Suppressor macrophage treated with lipopolysaccharide for 4 hours (primary cell): Measurements from ENCODE around the gene TOR4A.
A peak's percentile ranks its signal among the peaks of the same experiment; 100 is the strongest.

ENCODE experiments used
- DNase-seq: peaks from one replicate; pipeline ENCODE4 v3.0.0-alpha.2; 2020

The TOR4A gene

DNA sequence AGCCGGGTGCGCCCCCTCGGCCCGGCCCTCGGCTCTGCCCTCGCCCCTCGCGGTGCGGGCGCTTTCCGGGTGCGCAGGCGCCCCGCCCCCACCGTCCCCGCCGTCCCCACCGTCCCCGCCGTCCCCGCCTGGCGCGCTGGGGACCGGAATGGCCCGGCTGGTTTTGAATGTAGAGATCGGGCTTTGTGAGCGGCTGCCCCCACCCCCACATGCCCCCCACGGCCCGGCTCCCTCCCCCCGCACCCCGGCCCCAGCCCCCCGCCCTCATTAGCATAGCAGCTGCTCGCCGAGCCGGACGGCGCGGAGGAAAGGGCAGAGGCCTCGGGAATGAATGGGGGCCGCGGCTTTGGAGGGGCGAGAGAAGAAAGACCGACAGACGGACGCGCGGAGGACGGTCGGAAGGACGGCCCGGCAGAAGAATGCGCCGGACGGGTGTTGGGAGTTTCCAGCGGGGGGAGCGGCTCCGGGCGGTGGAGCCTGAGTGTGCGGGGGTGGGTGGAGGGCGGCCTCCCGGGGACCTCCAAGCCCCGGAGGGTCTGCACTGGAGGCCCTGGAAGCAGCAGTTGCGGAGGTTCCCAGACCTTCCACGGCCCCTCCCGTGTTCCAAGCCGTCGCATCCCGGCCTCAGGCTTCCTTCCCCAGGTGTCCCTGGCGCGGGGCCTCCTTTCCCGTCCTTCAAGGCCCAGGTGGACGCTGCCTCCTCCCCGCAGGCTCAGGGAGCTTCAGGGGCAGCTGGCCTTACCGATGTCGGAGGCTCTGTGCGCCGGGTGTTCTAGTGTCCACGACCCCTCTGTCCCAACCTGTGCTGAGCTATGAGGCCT lies 18.5 kb downstream of the TOR4A start:
- DNase-seq, result no peak

DNA sequence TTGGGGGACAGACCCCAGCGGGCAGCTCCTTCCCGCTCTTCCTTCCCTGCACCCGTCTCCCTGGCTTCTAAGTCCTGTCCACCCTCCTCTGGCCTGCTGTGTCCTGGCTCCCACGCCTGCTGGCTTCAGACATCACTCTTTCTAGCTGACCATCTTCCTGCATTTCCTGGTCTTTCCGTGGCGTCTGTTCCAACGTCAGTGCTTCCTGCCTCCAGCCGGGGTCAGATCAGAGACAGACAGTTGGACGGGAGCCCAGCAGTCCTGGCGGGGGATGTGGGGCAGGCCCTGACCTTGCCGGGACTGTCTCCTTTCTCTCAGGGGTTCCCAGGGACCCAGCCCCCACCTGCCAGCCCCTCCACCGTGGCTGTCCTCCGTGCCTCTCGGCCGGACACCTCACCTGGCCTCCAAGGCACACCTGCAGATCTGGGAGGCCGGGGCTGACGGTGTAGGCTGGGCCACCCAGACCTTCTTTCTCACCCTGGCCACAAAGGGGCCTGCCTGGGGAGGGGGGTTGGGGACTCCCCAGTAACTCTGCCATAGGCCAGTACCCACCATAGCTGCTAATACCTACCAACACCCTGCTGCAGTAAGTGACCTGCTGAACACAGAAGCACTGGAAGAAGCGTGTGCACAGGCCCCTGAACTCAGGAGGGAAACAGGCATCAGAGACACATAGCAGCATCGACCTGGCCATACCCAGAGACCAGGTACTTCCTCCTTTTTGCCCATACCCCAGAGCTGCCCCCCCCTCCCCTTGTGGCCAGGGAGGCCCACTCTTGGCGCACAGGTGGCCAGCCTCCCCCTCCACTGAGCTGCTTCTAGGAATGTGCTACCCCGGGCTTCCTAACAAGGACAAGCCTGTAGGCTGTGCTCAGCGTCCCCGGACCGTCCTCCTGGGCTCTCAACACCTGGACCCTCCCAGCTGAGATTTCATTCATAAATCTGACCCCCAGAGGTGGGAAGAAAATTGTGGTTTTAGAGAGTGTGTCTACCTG lies 19.4 kb downstream of the TOR4A start:
- DNase-seq, result no peak

DNA sequence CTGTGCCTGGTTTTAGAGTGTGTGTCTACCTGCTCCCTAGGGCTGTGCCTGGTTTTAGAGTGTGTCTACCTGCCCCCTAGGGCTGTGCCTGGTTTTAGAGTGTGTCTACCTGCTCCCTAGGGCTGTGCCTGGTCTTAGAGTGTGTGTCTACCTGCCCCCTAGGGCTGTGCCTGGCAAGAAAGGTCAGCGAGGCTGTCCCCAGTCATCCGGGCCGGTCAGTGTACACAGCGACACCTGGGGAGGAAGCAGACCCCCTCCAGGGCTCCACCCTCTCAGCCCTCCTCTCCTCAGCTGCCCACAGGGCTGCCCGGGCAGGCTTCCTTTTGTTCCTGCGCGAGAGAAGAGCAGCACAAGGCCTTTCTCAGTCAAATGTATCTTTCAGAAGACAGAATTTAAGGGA lies 20.4 kb downstream of the TOR4A start:
- no peak for DNase-seq

DNA sequence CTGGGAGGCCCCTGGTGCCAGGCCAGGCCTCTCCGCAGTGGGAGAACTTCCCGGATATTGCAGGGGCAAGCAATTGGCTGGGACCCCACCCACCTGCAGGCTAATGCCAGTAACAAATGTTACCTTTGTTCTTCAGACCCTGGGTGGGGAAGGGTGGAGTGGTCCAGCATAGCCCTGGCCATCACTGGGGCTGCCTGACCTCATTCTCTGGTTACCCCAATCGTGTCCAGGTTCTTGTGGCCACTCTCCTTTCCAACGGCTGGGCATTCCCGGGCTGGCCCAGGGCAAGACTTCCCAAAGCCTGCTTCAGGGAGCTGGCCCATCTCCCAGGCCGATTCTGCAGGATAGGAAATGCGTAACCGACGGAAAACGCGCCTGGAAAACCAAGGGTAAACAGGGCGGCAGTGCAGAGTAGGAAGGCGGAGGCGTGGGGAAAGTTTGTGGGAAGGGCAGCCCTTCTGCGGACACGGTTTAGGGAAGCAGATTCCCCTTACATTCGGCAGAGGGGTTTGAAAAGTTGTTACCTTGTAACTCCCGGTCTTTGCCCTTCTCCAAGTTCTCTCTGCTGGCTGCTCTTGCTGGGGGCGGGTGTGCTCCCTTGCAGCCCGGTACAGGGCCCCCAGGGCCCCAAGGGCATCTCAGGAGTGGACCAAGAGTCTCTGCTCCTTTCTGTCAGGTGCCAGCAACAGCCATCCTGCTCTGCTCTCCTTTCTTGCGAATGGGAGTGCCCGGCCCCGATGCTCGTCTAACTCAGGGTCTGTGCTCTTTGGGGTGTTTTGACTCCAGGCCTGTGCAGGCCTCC lies 21.1 kb downstream of the TOR4A start:
- no peak for DNase-seq

DNA sequence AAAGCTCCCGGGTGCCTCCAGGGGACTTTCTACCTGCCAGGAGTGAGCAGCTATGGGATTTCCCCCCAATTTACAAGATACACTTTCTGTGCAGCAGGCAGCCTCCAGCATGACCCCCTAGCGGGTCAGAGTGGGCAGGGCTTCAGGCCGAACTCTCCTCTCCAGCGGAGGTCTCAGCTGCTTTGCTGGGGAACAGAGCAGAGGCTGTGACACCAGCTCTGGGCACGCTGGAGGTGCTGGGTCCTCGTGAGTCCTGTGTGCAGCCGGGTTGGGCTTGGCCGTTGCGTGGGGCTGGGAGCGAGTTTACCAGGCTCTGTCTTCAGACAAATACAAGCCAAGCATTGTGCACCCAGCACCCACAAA lies 21.7 kb downstream of the TOR4A start:
- DNase-seq, result no peak

DNA sequence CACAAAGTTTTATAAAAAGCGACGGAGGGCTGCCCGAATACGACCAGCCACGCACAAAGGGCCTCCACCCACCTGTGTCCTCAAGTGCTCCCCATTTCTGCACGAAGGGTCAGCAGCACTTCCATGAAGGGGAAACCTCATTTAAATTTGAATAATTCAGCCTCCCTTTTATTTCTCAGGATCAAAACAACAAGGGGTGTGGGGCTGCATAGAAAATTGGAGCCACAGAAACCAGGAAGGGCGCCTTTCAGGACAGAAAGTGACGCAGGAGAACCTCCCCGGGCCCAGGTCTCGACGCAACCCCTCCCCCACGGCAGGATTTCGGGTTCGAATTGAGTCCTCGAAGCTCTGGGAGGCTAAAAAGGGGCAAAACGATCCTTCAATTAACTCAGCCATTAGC lies 22.4 kb downstream of the TOR4A start:
- DNase-seq, result no peak

DNA sequence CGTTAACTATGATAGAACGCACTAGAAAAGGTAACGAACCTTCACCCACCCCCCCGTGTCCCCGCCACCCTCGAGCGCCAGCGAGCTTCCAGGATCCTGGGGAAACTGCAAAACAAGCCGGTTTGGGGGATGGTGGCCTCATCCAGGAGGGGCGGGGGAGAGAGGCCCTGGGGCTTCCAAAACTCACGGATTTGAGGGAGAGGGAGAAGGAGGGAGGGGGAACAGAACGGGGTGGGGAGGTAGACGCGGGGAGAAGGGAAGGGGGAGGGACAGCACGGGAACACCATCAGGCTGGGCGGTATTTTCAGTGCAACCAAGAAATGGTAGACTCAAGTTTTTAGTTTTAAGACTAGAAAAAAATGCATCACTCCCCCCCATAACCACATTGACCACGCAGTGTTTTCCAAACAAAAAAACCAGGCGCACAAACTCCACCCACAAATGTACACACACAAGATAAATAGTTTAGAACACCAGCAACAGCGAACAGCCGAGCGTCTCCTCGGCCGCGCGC lies 23.1 kb downstream of the TOR4A start:
- no peak for DNase-seq

DNA sequence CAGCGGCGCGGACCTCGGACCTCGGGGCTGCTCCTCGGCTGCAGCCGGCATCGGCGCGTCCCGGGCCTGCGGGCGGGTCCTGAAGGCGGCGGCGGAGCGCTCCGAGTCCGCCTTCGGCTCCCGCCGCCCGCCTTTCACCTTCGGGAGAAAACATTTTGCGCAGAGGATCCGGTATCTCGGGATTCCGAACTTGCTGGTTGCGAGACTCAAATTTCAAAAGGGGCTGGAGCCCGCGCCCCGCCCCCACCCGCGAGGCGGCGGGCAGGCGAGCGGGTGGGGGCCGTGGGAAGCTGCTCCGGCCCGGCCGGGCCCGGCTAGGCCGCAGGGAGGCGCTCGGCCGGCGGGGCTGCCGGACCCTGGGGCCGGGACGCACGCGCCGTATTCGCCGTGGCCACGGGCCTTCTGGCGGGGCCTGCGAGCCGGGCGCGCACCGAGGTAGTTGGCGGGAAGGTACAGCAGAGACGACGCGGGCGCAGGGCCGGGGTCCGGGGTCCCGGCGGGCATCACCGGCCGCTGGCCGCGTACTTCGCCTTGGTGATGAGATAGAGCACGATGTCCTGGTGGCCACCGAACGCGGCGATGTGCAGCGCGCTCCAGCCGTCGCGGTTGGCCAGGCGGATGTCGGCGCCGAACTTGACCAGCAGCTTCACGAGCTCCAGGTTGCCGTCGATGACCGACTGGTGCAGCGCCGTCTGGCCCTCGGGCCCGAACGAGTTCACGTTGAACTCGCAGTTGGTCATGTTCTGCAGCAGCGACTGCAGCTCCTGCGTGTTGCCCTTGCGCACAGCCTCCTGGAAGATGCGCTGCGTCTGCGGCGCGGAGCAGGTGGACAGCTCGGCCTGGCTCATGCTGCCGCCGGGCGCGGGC lies 23.8 kb downstream of the TOR4A start:
- DNase-seq, result peak; percentile 37

DNA sequence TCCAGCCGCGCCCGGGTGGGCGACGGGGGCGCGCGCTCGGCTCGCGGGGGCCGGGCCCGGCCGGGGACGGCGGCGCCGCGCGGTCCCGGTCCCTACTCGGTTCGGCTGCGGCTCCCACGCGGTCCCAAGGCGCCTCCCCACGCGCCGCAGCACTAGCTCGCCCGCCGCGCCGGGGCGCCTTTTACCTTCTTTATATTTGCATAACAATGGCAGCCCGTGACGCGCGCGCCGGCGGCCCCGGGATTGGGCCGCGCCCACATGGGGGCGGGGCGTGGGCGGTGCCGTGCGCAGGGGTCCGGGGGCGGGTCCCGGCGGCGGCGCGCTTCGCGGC lies 24.6 kb downstream of the TOR4A start, which contains the start of gene NRARP:
Gene NRARP (minus strand): TSS at position 154 of the 331 bp plus-strand sequence. CDS start 343 bp downstream, outside the sequence.
- peak; percentile 94 for DNase-seq

DNA sequence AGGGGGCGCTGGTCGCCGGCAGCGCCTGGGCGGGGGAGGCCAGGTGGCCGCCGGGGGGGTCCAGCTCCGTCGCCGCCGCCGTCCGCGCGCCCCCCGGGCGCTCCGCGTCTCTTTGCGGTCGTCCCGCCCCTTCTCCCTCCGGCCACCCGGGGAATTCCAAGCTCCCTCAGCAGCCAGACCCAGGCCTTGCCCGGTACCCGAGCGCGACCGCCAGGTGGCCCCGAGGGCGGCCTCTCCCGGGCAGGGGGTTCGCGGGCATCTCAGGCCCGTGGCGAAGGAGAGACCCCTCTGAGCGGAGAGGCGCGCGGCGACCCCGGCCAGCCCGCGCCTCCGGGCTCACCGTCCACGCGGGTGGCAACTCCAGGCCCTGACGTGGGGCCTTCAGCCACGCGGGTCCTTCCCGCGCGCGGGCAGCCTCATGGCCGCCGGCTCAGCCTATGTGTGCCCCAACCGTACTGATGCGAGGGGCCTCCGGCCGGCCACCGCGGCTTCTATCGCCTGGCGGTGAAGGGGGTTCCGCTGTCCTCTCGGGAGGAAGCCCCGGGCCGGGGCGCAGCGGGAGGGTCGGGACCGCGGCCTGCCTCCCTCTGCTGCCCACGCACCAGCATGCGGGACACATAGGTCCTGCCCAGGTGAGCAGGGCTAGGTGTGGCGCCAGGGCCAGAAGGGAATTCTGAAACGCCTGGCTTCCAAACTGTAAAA lies 25.1 kb downstream of the TOR4A start:
- no peak for DNase-seq

DNA sequence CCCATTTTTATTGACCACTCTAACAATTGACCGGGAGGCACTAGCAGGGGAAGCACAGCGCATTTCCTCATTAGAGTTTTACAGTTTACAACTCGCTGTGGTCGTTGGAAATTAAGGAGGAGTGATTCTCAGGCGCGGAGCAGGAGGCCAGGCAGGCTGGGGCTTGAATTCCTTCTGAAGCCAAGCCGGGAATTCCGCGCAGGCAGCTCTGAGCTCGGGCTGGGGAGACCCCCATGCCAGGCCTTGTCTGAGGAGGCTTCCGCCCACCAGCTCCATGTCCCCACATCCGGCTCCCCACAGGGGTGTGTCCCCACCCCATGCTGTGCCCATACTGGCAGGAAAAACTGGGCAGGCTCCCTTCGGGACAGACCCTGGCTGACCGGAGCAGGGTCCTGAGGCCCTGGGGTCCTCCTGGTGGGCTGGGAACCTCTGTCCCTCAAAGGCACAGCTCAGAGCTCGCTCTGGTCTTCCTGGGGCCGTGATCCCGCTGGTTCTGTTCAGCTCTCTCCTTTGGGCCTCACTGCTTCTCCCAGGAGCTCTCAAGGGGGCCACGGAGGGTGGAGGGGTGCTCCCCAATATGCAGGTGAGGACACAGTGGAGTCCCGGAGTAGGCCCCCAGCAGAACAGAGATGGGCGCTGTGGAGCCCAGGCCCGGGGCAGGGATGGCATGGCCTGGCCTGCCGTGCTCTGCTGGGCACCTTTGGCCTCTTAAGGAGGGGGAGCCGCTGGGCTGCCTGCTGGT lies 25.8 kb downstream of the TOR4A start:
- DNase-seq, result no peak

DNA sequence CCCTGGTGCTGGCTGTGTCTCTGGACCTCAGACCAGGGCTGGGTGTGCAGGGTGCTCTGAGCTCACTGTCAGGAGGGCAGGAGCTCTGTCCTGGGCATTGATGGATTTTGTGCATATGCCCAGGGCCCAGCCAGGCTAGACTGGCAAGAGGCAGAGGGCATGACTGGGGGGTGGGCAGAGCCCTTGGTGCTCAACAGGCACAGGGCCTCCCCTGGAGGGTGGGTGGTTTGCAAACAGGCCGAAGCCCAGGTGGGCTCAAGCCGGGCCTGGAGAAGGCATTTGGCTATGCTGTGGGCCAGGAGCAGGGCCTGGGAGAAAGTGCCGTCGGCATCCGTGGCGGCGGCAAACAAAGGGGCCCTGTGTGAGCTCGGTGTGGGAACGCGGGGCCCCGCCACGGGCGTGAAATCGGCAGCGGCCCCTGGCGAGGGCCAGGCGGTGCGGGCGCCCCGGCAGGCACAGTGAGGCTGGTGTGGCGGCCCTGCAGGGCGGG lies 26.4 kb downstream of the TOR4A start:
- no peak for DNase-seq

DNA sequence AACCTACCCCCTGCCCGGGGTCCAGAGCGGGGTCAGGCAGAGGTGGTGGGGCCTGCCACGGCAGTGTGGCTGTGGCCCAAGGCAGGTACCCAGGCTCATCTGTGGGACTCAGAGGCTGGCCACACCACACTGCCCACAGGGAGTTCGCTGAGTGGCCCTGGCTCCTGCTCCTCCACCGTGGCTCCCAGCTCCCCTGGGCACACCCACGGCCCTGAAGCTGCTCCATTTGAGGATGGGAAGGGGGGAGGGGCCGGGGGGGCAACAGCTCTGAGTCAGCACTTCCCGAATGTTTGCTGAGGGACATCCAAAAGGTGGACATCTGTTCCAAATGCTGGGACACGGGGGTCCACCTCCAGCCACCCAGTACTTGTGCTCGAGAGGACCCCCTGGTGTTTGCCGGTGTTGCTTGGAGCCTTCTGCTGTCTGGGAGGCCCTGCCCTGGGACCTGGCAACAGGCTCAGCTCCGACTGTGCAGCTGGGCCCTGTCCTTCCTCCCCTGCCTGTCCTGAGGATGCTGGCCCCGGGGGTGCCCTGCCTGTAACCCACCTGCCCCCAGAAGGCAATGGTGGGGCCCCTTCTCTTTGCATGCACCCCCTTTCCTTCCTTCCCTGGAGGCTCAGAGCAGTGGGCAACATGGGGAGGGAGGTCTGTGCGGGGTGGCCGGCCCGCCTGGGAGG lies 27.0 kb downstream of the TOR4A start:
- no peak for DNase-seq

DNA sequence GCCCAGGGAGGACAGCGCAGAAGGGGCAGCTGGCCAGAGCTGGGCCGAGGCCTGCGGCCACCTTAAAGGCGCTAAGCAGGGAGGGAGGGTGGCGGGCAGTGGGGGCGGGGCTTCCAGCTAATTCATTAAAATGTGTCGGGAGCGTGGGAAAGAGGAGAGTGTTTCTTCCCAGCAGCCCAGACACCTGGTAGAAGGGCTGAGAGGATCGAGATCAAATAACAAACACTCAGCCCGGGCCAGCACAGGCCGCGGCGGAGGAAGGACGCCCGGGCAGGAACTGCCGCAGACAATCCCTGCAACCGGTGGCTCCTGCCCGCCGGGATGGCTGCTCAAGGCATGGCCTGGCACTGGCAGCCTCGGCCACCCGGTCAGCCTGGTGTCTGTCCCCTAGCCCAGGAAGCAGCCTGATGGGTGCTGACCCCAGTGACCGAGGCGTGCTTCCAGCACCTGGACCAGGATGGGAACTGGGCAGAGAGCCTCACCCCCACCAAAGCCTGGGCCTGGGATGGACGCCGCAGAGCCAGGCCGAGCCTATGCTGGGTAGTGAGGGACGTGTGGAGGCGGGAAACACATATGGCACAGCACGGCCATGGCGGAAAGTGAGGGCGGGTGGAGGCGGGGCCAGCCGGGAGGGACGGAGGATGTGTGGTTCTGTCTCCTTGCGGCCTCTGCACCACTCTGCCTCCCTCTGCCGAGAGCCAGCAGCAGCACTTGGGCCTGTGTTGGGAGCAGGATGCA lies 27.7 kb downstream of the TOR4A start:
- DNase-seq, result peak; percentile 50

DNA sequence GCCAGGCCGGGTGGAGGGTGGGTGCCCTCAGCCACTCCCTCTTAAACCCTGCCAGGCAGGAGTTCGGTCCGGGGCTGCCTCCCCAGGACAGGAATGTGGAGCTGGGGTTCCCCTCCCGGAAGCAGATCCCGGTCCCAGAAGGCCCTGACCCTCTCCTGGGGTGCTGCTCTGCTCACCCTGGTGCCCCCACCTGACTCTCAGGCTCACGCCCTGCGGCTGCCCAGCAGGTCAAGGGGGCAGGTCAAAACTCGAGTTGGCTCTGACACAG lies 28.2 kb downstream of the TOR4A start:
- no peak for DNase-seq

DNA sequence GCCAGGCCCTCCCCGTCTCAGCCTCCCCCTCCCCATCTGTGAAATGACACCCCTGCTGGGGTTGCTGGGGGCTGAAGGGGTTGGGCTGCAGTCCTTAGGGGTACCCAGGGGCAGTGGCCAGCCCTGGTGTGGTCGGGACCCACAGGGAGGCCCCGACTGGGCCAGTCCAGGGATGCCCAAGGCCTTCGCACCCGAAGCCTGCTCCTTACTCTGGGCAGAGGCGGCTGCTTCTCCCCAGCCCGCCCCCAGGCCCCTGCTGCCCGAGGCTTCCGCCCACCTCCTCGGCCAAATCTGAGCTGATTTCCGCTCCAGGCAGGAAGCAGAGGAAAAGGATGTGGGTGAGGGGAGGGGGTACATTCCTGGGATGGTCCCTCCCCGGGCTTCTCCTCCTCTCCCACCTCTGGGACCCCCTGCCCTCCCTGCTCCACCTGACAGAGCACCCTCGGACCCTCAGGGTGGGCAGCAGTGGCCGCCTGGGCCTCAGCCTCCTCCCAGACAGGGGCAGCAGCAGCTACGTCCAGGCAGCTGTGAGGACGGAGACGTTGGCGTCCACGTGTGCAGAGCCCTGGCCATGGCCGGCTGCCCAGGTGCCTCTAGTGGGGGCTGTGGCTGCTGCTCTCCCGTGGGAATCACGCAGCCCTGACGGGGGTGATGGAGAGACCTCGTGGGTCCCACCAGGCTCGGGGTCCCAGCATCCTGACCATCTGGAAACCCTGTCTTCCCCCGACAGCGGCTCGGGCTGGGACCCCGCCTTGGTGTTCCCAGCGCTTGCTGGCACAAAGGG lies 28.7 kb downstream of the TOR4A start:
- DNase-seq, result no peak

DNA sequence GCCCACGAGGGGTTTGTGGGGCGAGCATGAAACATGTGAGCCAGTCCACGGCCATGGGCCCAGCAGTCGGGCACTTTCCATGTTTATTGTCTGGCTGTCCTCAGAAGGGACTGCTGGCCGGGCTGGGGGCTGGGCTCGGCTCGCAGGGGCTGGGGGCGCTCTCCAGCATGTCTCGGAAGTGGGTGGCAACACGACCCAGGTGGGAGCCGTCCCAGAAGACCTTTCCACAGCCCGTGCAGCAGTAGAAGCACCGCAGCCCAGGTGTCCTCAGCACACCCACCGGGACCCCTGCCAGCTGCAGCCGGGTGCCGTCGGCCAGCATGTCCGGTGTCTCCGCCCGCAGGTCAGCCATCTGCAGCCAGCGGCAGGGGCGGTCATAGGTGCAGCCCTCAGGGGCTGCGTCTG lies 29.3 kb downstream of the TOR4A start:
- DNase-seq, result no peak
